ENCODE data around the gene INTS7. TPM values are rescaled to one million over a fixed set of nuclear protein-coding genes. Genes with fewer than 3 reads are reported as not detected.

The INTS7 gene
- total and polyA plus RNA-seq, 2 donors from 2014 or later: 5.1 to 9.8 TPM

- FAIRE-seq: peak; percentile 51
Observed at GRCh38 chr1:212062832-212063438, 27.6 kb upstream of the INTS7 start.

DNA sequence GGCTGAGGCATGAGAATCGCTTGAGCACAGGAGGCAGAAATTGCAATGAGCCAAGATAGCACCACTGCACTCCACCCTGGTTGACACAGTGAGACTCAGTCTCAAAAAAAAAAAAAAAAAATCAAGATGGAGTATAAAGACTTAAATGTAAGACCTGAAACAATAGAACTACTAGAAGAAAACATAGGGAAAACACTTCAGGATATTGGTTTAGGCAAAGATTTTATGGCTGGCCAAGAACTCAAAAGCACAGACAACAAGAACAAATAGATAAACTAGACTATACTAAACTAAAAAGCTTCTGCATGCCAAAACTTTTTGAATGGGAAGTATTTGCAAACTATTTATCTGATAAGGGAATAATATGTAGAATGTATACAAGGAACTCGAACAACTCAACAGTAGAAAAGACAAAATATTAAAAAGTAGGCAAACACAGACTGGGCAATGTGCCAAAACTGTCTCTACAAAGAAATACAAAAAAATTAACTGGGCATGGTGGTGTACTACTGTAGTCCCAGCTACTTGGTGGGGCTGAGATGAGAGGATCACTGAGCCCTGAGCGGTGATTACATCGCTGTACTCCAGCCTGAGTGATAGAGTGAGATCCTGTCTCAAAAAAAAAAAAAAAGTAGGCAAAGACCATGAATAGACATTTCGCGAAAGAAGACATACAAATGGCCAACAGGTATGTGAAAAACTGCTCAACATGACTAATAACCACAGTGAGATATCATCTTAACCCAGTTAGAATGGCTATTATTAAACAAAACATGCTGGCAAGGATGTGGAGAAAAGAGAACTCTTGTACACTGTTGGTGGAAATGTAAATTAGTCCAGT is 25.5 kb upstream of the INTS7 start:
- H3K4me3 ChIP-seq (ENCODE audit: low read length in 3 of 3): no peak overlapping the region
- no peak overlapping the region for H3K9ac ChIP-seq (ENCODE audit: low read length in 3 of 3)
- no peaks in the 10 kb centered on the region for H3K4me1 ChIP-seq (ENCODE audit: control insufficient read depth in 2 of 3, insufficient read depth in 2 of 3, low read depth in 1 of 3, low read length in 3 of 3)
- H3K9me3 ChIP-seq (ENCODE audit: control insufficient read depth in 2 of 3, insufficient read depth in 1 of 3, low read length in 3 of 3): no peaks in the 10 kb centered on the region
- H3K36me3 ChIP-seq (ENCODE audit: control insufficient read depth in 2 of 3, insufficient read depth in 3 of 3, low read length in 3 of 3): peaks cover 0 to 2% (median 0%) of the 10 kb centered on the region in 3 donors
- no peak for DNase-seq
- intact Hi-C loops (cut with DNase I): loop anchor here (10.0 kb wide), 2 partner anchors 304 to 394 kb away; no protein-coding TSS in a partner anchor
- no peaks in the 10 kb centered on the region for H3K27me3 ChIP-seq (ENCODE audit: control insufficient read depth, insufficient read depth, low read length)
- no peak overlapping the region for H3K27ac ChIP-seq (ENCODE audit: low read depth in 2 of 2, low read length in 2 of 2)
- TF ChIP-seq CTCF (IDR thresholded peaks at IDR 0.05; ENCODE audit: borderline replicate concordance, extremely low read depth, insufficient read depth): no peak
- no peak for FAIRE-seq

More at GRCh38 chr1:212062832-212063438, 27.6 kb upstream of the INTS7 start:
- no peak overlapping the region for H3K9ac ChIP-seq (ENCODE audit: low read length in 3 of 3)
- H3K4me1 ChIP-seq (ENCODE audit: control insufficient read depth in 2 of 3, insufficient read depth in 2 of 3, low read depth in 1 of 3, low read length in 3 of 3): no peaks in the 10 kb centered on the region
- no peaks in the 10 kb centered on the region for H3K36me3 ChIP-seq (ENCODE audit: control insufficient read depth in 2 of 3, insufficient read depth in 3 of 3, low read length in 3 of 3)
- no peaks in the 10 kb centered on the region for H3K27me3 ChIP-seq (ENCODE audit: control insufficient read depth, insufficient read depth, low read length)
- H3K9me3 ChIP-seq (ENCODE audit: control insufficient read depth in 2 of 3, insufficient read depth in 1 of 3, low read length in 3 of 3): no peaks in the 10 kb centered on the region
- no peak overlapping the region for H3K27ac ChIP-seq (ENCODE audit: low read depth in 2 of 2, low read length in 2 of 2)
- H3K4me3 ChIP-seq (ENCODE audit: low read length in 3 of 3): no peak overlapping the region
- intact Hi-C loops (cut with DNase I): loop anchor here (10.0 kb wide), 2 partner anchors 302 to 392 kb away; no protein-coding TSS in a partner anchor
- peak; percentile 58 for TF ChIP-seq CTCF (IDR thresholded peaks at IDR 0.05; ENCODE audit: borderline replicate concordance, extremely low read depth, insufficient read depth)
- DNase-seq: peak in 2 of 5 donors; percentile 24 to 61

GRCh38 chr1:212055333-212055732 is 20.0 kb upstream of the INTS7 start:
- intact Hi-C loops (cut with DNase I): no loop called here
- H3K9me3 ChIP-seq (ENCODE audit: control insufficient read depth in 2 of 3, insufficient read depth in 1 of 3, low read length in 3 of 3): no peaks in the 10 kb centered on the region
- peaks cover 0 to 3% (median 0%) of the 10 kb centered on the region in 3 donors for H3K36me3 ChIP-seq (ENCODE audit: control insufficient read depth in 2 of 3, insufficient read depth in 3 of 3, low read length in 3 of 3)
- no peak for TF ChIP-seq CTCF (IDR thresholded peaks at IDR 0.05; ENCODE audit: borderline replicate concordance, extremely low read depth, insufficient read depth)
- DNase-seq: peak in 1 of 5 donors; percentile 32
- no peaks in the 10 kb centered on the region for H3K4me1 ChIP-seq (ENCODE audit: control insufficient read depth in 2 of 3, insufficient read depth in 2 of 3, low read depth in 1 of 3, low read length in 3 of 3)
- no peak overlapping the region for H3K9ac ChIP-seq (ENCODE audit: low read length in 3 of 3)
- FAIRE-seq: no peak
- H3K27ac ChIP-seq (ENCODE audit: low read depth in 2 of 2, low read length in 2 of 2): no peak overlapping the region
- H3K4me3 ChIP-seq (ENCODE audit: low read length in 3 of 3): no peak overlapping the region
- no peaks in the 10 kb centered on the region for H3K27me3 ChIP-seq (ENCODE audit: control insufficient read depth, insufficient read depth, low read length)

Data from kidney (tissue), 14 donors.